Liver (tissue), 9 donors: ENCODE measurements around the gene CHRDL2. TPM values are rescaled to one million over a fixed set of nuclear protein-coding genes. Genes with fewer than 3 reads are reported as not detected.

Experiments
- DNase-seq: peaks from one replicate; pipeline ENCODE4 v3.0.0-alpha.2; 2017; ENCODE audit warnings: low spot score
- H3K27ac ChIP-seq, 2 donors: one replicate each; pipeline ENCODE4 v1.7.0; 2013; ENCODE audit warnings: inconsistent platforms in 2 of 2, low read length in 2 of 2, control low read depth in 1 of 2, low read depth in 1 of 2, mild to moderate bottlenecking in 1 of 2
- H3K27me3 ChIP-seq, 4 donors: one replicate each; pipeline versions ENCODE4 v1.6.1 to v1.7.0; 2013; ENCODE audit warnings: low read length in 3 of 4, inconsistent platforms in 1 of 4, mild to moderate bottlenecking in 1 of 4, moderate library complexity in 1 of 4; ENCODE audit not compliant: control insufficient read depth in 4 of 4, insufficient read depth in 4 of 4
- H3K36me3 ChIP-seq, 4 donors: one replicate each; pipeline versions ENCODE4 v1.6.1 to v1.7.0; 2013; ENCODE audit warnings: low read length in 3 of 4, mild to moderate bottlenecking in 3 of 4, low read depth in 1 of 4, moderate library complexity in 1 of 4; ENCODE audit not compliant: control insufficient read depth in 4 of 4, insufficient read depth in 3 of 4
- H3K4me1 ChIP-seq, 4 donors: one replicate each; pipeline versions ENCODE4 v1.6.1 to v1.7.0; 2013; ENCODE audit warnings: low read length in 3 of 4, mild to moderate bottlenecking in 3 of 4, moderate library complexity in 1 of 4; ENCODE audit not compliant: control insufficient read depth in 4 of 4, insufficient read depth in 4 of 4
- H3K4me3 ChIP-seq, 3 donors: one replicate each; pipeline versions ENCODE4 v1.6.1 to v1.7.0; 2013; ENCODE audit warnings: low read length in 3 of 3, control low read depth in 1 of 3, low read depth in 1 of 3, mild to moderate bottlenecking in 1 of 3
- H3K9ac ChIP-seq, 2 donors: one replicate each; pipeline ENCODE4 v1.7.0; 2013; ENCODE audit warnings: low read length in 2 of 2, mild to moderate bottlenecking in 2 of 2, moderate library complexity in 2 of 2, control low read depth in 1 of 2, low read depth in 1 of 2
- H3K9me3 ChIP-seq, 4 donors: one replicate each; pipeline versions ENCODE4 v1.6.1 to v1.7.0; 2013; ENCODE audit warnings: low read length in 3 of 4; ENCODE audit not compliant: control insufficient read depth in 4 of 4
- ATF3 ChIP-seq: IDR thresholded peaks from 2 replicates; pipeline ENCODE4 v1.6.1; 2016; ENCODE audit warnings: antibody characterized with exemption
- CTCF ChIP-seq: fragments of 150-350 bp; IDR thresholded peaks from 2 replicates; pipeline ENCODE4 v1.5.1; 2017; ENCODE audit warnings: improper control_type of control experiment, low read depth, low read length; ENCODE audit not compliant: missing input control
- EGR1 ChIP-seq, 2 donors: IDR thresholded peaks; 2 replicates each; pipeline ENCODE4 v1.6.1; 2016 to 2018; ENCODE audit warnings: antibody characterized with exemption in 2 of 2, low read depth in 2 of 2
- FOXA1 ChIP-seq: IDR thresholded peaks from 2 replicates; pipeline ENCODE4 v1.6.1; 2016; ENCODE audit warnings: antibody characterized with exemption
- FOXA2 ChIP-seq: IDR thresholded peaks from 2 replicates; pipeline ENCODE4 v1.6.1; 2016; ENCODE audit warnings: antibody characterized with exemption
- GABPA ChIP-seq, 2 donors: IDR thresholded peaks in 1 of 2; conservative IDR thresholded peaks in 1 of 2; 2 replicates each; pipeline ENCODE4 v1.6.1; 2016; ENCODE audit warnings: antibody characterized with exemption in 2 of 2, mild to moderate bottlenecking in 1 of 2, moderate library complexity in 1 of 2
- HNF4A ChIP-seq, 2 donors: conservative IDR thresholded peaks; 2 replicates each; pipeline ENCODE4 v1.6.1; 2016; ENCODE audit warnings: antibody characterized with exemption in 2 of 2, mild to moderate bottlenecking in 2 of 2
- HNF4G ChIP-seq: IDR thresholded peaks from 2 replicates; pipeline ENCODE4 v1.6.1; 2016; ENCODE audit warnings: antibody characterized with exemption
- JUND ChIP-seq, 2 donors: IDR thresholded peaks; 2 replicates each; pipeline ENCODE4 v1.6.1; 2016; ENCODE audit warnings: antibody characterized with exemption in 2 of 2
- MAX ChIP-seq: IDR thresholded peaks from 2 replicates; pipeline ENCODE4 v1.6.1; 2016; ENCODE audit warnings: antibody characterized with exemption
- NR2F2 ChIP-seq: IDR thresholded peaks from 2 replicates; pipeline ENCODE4 v1.6.1; 2016; ENCODE audit warnings: antibody characterized with exemption
- RAD21 ChIP-seq, 2 donors: IDR thresholded peaks; 2 replicates each; pipeline ENCODE4 v1.6.1; 2016; ENCODE audit warnings: antibody characterized with exemption in 2 of 2, mild to moderate bottlenecking in 2 of 2
- REST ChIP-seq: IDR thresholded peaks from 2 replicates; pipeline ENCODE4 v1.6.1; 2016; ENCODE audit warnings: antibody characterized with exemption, mild to moderate bottlenecking
- RXRA ChIP-seq, 2 donors: IDR thresholded peaks; 2 replicates each; pipeline ENCODE4 v1.6.1; 2017 to 2018; ENCODE audit warnings: antibody characterized with exemption in 2 of 2, mild to moderate bottlenecking in 1 of 2
- SP1 ChIP-seq: IDR thresholded peaks from 2 replicates; pipeline ENCODE4 v1.6.1; 2018; ENCODE audit warnings: antibody characterized with exemption, mild to moderate bottlenecking
- TAF1 ChIP-seq: conservative IDR thresholded peaks from 2 replicates; pipeline ENCODE4 v1.6.1; 2016; ENCODE audit warnings: antibody characterized with exemption, mild to moderate bottlenecking
- YY1 ChIP-seq: IDR thresholded peaks from 2 replicates; pipeline ENCODE4 v1.6.1; 2016; ENCODE audit warnings: antibody characterized with exemption, mild to moderate bottlenecking
- ZBTB33 ChIP-seq: IDR thresholded peaks from 2 replicates; pipeline ENCODE4 v1.6.1; 2016; ENCODE audit warnings: antibody characterized with exemption
- WGBS: extraction: QIAGEN DNeasy Blood & Tissue Kit; methylation state at CpG from one replicate; pipeline ENCODE4 v1.1.7; 2013; 5-methylcytosine and 5-hydroxymethylcytosine counted together
- polyA plus RNA-seq, 2 donors: library from polyadenylated mRNA; stranded (reverse) in 1 of 2; unstranded in 1 of 2; fragments of 200-250 nt in 1 of 2; fragments of >200 nt in 1 of 2; fragmentation: Nextera tagmentation in 1 of 2; extraction: Ambion mirVana in 1 of 2; gene quantifications; one replicate each; pipeline versions ENCODE4 v1.2.1 to v1.2.3, GENCODE V29; 2013 to 2015
- total RNA-seq, 2 donors: library from RNA; depleted of rRNA; stranded (reverse); fragments of >200 nt; gene quantifications; one replicate each; pipeline ENCODE4 v1.2.3, GENCODE V29; 2014
- donor health status: healthy.
- donor health status: healthy.
- donor health status: healthy.
- donor health status: healthy.
- donor health status: healthy.

CHRDL2 gene
- total and polyA plus RNA-seq, 4 donors, result 1.8 to 19.0 (median 15.8) TPM; not detected in 1

GRCh38 chr11:74709175-74709574 lies 22.1 kb downstream of the CHRDL2 start:
- Histone ChIP-seq H3K9me3 (no peaks in the 10 kb centered on the region), H3K9ac (no peak overlapping the region), H3K27ac (no peak overlapping the region), H3K27me3 (no peaks in the 10 kb centered on the region), H3K4me3 (no peak overlapping the region), H3K36me3 (no peaks in the 10 kb centered on the region), H3K4me1 (no peaks in the 10 kb centered on the region)
- TF ChIP-seq NR2F2 (no peak), SP1 (no peak), GABPA (IDR thresholded peaks at IDR 0.05 in 1 of 2, conservative IDR thresholded peaks at IDR 0.05 in 1 of 2) (no peak), RXRA (IDR thresholded peaks at IDR 0.05) (no peak), REST (no peak), TAF1 (no peak), YY1 (no peak), JUND (IDR thresholded peaks at IDR 0.05) (no peak), FOXA2 (no peak), ATF3 (no peak), EGR1 (IDR thresholded peaks at IDR 0.05; ENCODE audit: low read depth in 2 of 2) (no peak), RAD21 (IDR thresholded peaks at IDR 0.05) (no peak), HNF4A (conservative IDR thresholded peaks at IDR 0.05) (no peak), FOXA1 (no peak), CTCF (no peak), MAX (no peak), ZBTB33 (no peak), HNF4G (no peak)
- 81% methylated on average over 3 of the region's 3 CpGs for WGBS
- no peak for DNase-seq
